Measurements from ENCODE around the gene KCTD10. TPM values are rescaled to one million over a fixed set of nuclear protein-coding genes. Genes with fewer than 3 reads are reported as not detected.

Gene KCTD10
- total RNA-seq, 4 donors from 2014 or later, result 38.2 to 88.4 (median 63.6) TPM

GRCh38 chr12:109481863-109482262 lies 4.8 kb upstream of the KCTD10 start:
- TF ChIP-seq, protein P1, sequence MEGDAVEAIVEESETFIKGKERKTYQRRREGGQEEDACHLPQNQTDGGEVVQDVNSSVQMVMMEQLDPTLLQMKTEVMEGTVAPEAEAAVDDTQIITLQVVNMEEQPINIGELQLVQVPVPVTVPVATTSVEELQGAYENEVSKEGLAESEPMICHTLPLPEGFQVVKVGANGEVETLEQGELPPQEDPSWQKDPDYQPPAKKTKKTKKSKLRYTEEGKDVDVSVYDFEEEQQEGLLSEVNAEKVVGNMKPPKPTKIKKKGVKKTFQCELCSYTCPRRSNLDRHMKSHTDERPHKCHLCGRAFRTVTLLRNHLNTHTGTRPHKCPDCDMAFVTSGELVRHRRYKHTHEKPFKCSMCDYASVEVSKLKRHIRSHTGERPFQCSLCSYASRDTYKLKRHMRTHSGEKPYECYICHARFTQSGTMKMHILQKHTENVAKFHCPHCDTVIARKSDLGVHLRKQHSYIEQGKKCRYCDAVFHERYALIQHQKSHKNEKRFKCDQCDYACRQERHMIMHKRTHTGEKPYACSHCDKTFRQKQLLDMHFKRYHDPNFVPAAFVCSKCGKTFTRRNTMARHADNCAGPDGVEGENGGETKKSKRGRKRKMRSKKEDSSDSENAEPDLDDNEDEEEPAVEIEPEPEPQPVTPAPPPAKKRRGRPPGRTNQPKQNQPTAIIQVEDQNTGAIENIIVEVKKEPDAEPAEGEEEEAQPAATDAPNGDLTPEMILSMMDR (IDR thresholded peaks at IDR 0.05), result no peak
- TF ChIP-seq POLR2A (IDR thresholded peaks at IDR 0.05), result no peak
- Histone ChIP-seq H3K36me3 (no peaks in the 10 kb centered on the region), H3K4me1 (peaks cover 0 to 11% of the 10 kb centered on the region in 2 donors), H3K9me3 (no peaks in the 10 kb centered on the region), H3K27ac (no peak overlapping the region), H3K27me3 (no peaks in the 10 kb centered on the region), H3K4me3 (no peak overlapping the region)
- no peak for DNase-seq
- intact Hi-C loops (cut with DNase I; ENCODE audit: low total_unique reads), result loop anchor here (10.0 kb wide), 1 partner anchor 57 kb away; no protein-coding TSS in a partner anchor

DNA sequence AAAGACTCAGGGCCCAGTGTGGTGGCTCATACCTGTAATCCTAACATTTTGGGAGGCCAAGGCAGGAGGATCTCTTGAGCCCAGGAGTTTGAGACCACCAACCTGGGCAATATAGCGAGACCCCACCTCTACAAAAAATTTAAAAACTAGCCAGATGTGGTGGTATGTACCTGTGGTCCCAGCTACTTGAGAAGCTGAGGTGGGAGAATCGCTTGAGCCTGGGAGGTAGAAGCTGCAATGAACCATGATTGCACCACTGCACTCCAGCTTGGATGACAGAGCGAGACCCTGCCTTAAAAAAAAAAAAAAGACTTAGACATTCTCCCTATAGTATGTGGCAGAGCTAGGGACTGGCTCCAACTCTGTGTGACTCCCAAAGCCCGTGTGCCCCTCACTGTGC lies 3.3 kb upstream of the KCTD10 start:
- Histone ChIP-seq H3K9me3 (no peaks in the 10 kb centered on the region), H3K27ac (no peak overlapping the region), H3K36me3 (no peaks in the 10 kb centered on the region), H3K4me1 (peaks cover 6 to 11% of the 10 kb centered on the region in 2 donors), H3K4me3 (no peak overlapping the region), H3K27me3 (no peaks in the 10 kb centered on the region)
- no peak for DNase-seq
- intact Hi-C loops (cut with DNase I; ENCODE audit: low total_unique reads), result loop anchor here (10.0 kb wide), 1 partner anchor 56 kb away; no protein-coding TSS in a partner anchor
- TF ChIP-seq POLR2A (IDR thresholded peaks at IDR 0.05), result no peak
- TF ChIP-seq, protein P1 (IDR thresholded peaks at IDR 0.05), result no peak

DNA sequence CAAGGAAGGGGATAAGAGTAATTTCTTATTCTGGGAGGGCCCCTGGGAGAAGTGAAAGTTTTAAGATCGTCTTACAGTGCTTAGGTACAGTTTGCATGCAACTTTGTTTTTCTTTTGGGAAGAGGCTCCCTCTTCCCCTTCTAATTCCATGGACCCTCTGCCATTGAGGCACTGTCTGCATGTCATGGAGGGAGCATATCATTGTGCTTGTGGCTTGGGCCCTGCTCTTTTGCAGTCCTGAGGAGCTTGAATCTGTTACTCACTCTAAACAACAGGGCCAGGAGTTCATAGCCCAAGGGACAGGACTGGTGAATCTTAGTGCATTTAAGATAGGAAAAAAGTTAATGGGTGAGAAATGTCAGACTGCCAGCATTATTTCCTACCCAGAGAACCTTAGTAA lies 2.7 kb upstream of the KCTD10 start:
- H3K36me3 ChIP-seq, result no peaks in the 10 kb centered on the region
- DNase-seq, result no peak
- intact Hi-C loops (cut with DNase I; ENCODE audit: low total_unique reads), result loop anchor here (10.0 kb wide), 1 partner anchor 55 kb away; no protein-coding TSS in a partner anchor
- no peak for TF ChIP-seq POLR2A (IDR thresholded peaks at IDR 0.05)
- TF ChIP-seq, protein P1 (IDR thresholded peaks at IDR 0.05), result no peak
- no peak overlapping the region for H3K27ac ChIP-seq
- peaks cover 10 to 11% of the 10 kb centered on the region in 2 donors for H3K4me1 ChIP-seq
- H3K27me3 ChIP-seq, result no peaks in the 10 kb centered on the region
- no peaks in the 10 kb centered on the region for H3K9me3 ChIP-seq
- H3K4me3 ChIP-seq, result no peak overlapping the region

DNA sequence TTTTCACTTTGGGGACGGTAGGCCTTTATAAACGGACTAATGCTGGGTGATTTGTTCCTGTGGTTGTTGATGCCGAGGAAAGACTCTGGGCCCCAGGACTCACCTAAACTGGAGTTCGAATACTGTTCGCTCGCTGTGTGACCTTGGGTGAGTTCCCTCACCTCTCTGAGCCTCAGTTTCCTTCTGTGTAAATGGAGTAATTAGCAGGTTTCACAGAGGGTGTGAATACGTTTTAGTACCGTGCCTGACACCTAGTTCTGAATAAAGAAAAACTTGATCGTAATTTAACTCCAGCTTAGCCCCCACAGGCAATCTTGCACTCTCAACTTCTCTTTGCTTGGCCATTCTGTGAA lies 839 bp upstream of the KCTD10 start:
- Histone ChIP-seq H3K36me3 (no peaks in the 10 kb centered on the region), H3K4me1 (peaks cover 10 to 21% of the 10 kb centered on the region in 2 donors), H3K4me3 (peak overlapping the region; percentile 88 to 98), H3K9me3 (no peaks in the 10 kb centered on the region), H3K27ac (peak overlapping the region; percentile 98), H3K27me3 (no peaks in the 10 kb centered on the region)
- TF ChIP-seq, protein P1 (IDR thresholded peaks at IDR 0.05), result no peak
- TF ChIP-seq POLR2A (IDR thresholded peaks at IDR 0.05), result no peak
- intact Hi-C loops (cut with DNase I; ENCODE audit: low total_unique reads), result no loop called here
- DNase-seq, result no peak

DNA sequence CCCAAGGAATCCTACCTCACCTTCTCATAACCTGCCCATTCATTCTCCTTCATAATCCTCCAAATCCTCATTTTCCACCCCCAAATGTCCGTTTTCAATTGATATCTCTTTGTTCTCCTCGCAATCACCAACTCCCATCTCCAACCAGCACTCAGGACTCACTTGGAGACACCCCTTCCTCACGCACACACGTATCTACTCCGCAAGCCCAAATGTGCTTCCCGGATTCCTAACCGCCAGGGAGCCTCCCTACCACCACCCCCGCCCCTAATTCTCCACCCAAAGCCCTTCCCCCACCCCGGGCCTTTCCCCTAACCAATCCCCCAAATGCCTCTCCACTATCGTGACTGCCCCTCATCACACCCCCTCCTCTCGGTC lies 304 bp downstream of the KCTD10 start:
- no peaks in the 10 kb centered on the region for H3K9me3 ChIP-seq
- H3K27ac ChIP-seq, result peak overlapping the region; percentile 98
- no peaks in the 10 kb centered on the region for H3K36me3 ChIP-seq
- H3K27me3 ChIP-seq, result no peaks in the 10 kb centered on the region
- no peak for DNase-seq
- peaks cover 10 to 21% of the 10 kb centered on the region in 2 donors for H3K4me1 ChIP-seq
- H3K4me3 ChIP-seq, result peak overlapping the region; percentile 88 to 98
- intact Hi-C loops (cut with DNase I; ENCODE audit: low total_unique reads), result no loop called here
- TF ChIP-seq, protein P1 (IDR thresholded peaks at IDR 0.05), result no peak
- no peak for TF ChIP-seq POLR2A (IDR thresholded peaks at IDR 0.05)

Measured in uterus (tissue), 4 donors.